T follicular helper cell (primary cell): ENCODE data around the gene FOXB2.
A peak's percentile ranks its signal among the peaks of the same experiment; 100 is the strongest.
"Not testable (repeated sequence)": the region's sequence is repeated elsewhere in the genome, so short reads cannot be mapped to it uniquely, and the experiment has no call there.

Source experiments
- DNase-seq: peaks from one replicate; pipeline ENCODE4 v3.0.0-alpha.2; 2020; ENCODE audit warnings: low read depth
- total RNA-seq, 2 experiments: gene quantifications; one replicate each; lab custom pipeline; 2026; lab: John Stamatoyannopoulos, UW

FOXB2 gene
- 0 reads per million in 2 experiments for total RNA-seq

- no peak for DNase-seq
Observed at GRCh38 chr9:77019236-77019925, at the start of gene FOXB2. Gene FOXB2, plus strand, starts transcription at chr9:77019655. Its CDS starts 0 bp downstream, at chr9:77019655.

- no peak for DNase-seq
Observed at GRCh38 chr9:76969716-76970115, 49.7 kb upstream of the FOXB2 start.

GRCh38 chr9:76978831-76979230 lies 40.6 kb upstream of the FOXB2 start:
- not testable (repeated sequence) for DNase-seq

- no peak for DNase-seq
Observed at GRCh38 chr9:76980566-76980965, 38.9 kb upstream of the FOXB2 start.

- no peak for DNase-seq
Observed at GRCh38 chr9:76984486-76984885, 35.0 kb upstream of the FOXB2 start.

- DNase-seq, result no peak
Observed at GRCh38 chr9:76985581-76985980, 33.9 kb upstream of the FOXB2 start.

- no peak for DNase-seq
Observed at GRCh38 chr9:76987594-76988200, 31.8 kb upstream of the FOXB2 start.

GRCh38 chr9:76988941-76989340 lies 30.5 kb upstream of the FOXB2 start:
- DNase-seq, result no peak

- no peak for DNase-seq
Observed at GRCh38 chr9:76989501-76989900, 30.0 kb upstream of the FOXB2 start.

GRCh38 chr9:76996700-76997099 lies 22.8 kb upstream of the FOXB2 start:
- no peak for DNase-seq

- DNase-seq, result no peak
Observed at GRCh38 chr9:76999261-76999660, 20.2 kb upstream of the FOXB2 start.

- DNase-seq, result no peak
Observed at GRCh38 chr9:77000330-77000729, 19.1 kb upstream of the FOXB2 start.

- DNase-seq, result no peak
Observed at GRCh38 chr9:77003366-77003765, 16.1 kb upstream of the FOXB2 start.

- DNase-seq, result no peak
Observed at GRCh38 chr9:77005216-77005615, 14.2 kb upstream of the FOXB2 start.

GRCh38 chr9:77010527-77010926 lies 8.9 kb upstream of the FOXB2 start:
- DNase-seq, result no peak

- DNase-seq, result peak; percentile 22
Observed at GRCh38 chr9:77011973-77012821, 7.3 kb upstream of the FOXB2 start.

- DNase-seq, result no peak
Observed at GRCh38 chr9:77013206-77013931, 6.1 kb upstream of the FOXB2 start.

- no peak for DNase-seq
Observed at GRCh38 chr9:77013932-77014596, 5.4 kb upstream of the FOXB2 start.

GRCh38 chr9:77014597-77015263 lies 4.7 kb upstream of the FOXB2 start:
- DNase-seq, result no peak

GRCh38 chr9:77015327-77016048 lies 4.0 kb upstream of the FOXB2 start:
- DNase-seq, result no peak
